ENCODE measurements around the gene SGMS1. TPM values are rescaled to one million over a fixed set of nuclear protein-coding genes. Genes with fewer than 3 reads are reported as not detected.

SGMS1 gene
- total RNA-seq, 1 donor from 2014 or later: 9.2 TPM

GRCh38 chr10:50347394-50347802 is 276.4 kb downstream of the SGMS1 start:
- TF ChIP-seq, protein P1, sequence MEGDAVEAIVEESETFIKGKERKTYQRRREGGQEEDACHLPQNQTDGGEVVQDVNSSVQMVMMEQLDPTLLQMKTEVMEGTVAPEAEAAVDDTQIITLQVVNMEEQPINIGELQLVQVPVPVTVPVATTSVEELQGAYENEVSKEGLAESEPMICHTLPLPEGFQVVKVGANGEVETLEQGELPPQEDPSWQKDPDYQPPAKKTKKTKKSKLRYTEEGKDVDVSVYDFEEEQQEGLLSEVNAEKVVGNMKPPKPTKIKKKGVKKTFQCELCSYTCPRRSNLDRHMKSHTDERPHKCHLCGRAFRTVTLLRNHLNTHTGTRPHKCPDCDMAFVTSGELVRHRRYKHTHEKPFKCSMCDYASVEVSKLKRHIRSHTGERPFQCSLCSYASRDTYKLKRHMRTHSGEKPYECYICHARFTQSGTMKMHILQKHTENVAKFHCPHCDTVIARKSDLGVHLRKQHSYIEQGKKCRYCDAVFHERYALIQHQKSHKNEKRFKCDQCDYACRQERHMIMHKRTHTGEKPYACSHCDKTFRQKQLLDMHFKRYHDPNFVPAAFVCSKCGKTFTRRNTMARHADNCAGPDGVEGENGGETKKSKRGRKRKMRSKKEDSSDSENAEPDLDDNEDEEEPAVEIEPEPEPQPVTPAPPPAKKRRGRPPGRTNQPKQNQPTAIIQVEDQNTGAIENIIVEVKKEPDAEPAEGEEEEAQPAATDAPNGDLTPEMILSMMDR (IDR thresholded peaks at IDR 0.05): no peak
- TF ChIP-seq EZH2 (IDR thresholded peaks at IDR 0.05): no peak
- TF ChIP-seq EZH2phosphoT487 (IDR thresholded peaks at IDR 0.05): no peak
- no peaks in the 10 kb centered on the region for H3K4me1 ChIP-seq
- H3F3A ChIP-seq (ENCODE audit: low read depth): no peaks in the 10 kb centered on the region
- Mint-ChIP-seq H3K9me3 (peaks cover 21% of the 10 kb centered on the region), H3K27ac (no peak overlapping the region), H3K4me3 (no peak overlapping the region), H3K4me1 (no peaks in the 10 kb centered on the region), H3K27me3 (ENCODE audit: insufficient read depth, low read depth) (no peaks in the 10 kb centered on the region), H3K36me3 (peaks cover 8% of the 10 kb centered on the region)
- no peak overlapping the region for H3K9ac ChIP-seq
- no peak overlapping the region for H2AFZ ChIP-seq (replicated peaks)
- H3K79me2 ChIP-seq (ENCODE audit: low read depth): no peaks in the 10 kb centered on the region
- no peak for DNase-seq (ENCODE audit: low spot score)
- H3K36me3 ChIP-seq: no peaks in the 10 kb centered on the region
- no peaks in the 10 kb centered on the region for H4K20me1 ChIP-seq (ENCODE audit: low read depth)
- H3K4me3 ChIP-seq: no peak overlapping the region
- no peak overlapping the region for H3K4me2 ChIP-seq
- no peaks in the 10 kb centered on the region for H3K9me3 ChIP-seq (ENCODE audit: low read depth)
- H3K27me3 ChIP-seq: no peaks in the 10 kb centered on the region
- no peak overlapping the region for H3K27ac ChIP-seq

DNA sequence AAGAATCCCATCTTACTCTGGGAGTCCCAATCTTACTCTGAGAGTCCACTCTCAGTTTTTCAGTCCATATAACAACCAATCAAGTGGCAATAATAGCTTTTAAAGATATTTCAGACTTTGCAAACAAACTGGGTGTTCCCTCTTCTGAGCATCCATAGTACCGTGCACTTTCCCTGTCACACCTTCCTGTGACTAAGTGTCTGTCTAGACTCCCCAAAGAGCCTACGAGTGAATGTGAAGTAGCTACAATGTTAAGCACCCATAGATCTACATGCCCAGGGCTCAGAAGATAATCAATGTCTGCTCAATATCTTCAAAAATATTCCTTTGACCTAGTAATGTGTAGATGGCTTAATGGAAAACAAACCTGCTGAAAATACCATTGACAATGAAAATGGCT is 276.8 kb downstream of the SGMS1 start:
- H3K9me3 Mint-ChIP-seq: peaks cover 21% of the 10 kb centered on the region
- H3K4me1 Mint-ChIP-seq: no peaks in the 10 kb centered on the region
- H3K27ac ChIP-seq: no peak overlapping the region
- H3K27ac Mint-ChIP-seq: no peak overlapping the region
- peaks cover 8% of the 10 kb centered on the region for H3K36me3 Mint-ChIP-seq
- no peaks in the 10 kb centered on the region for H3K27me3 ChIP-seq
- H3K4me3 ChIP-seq: no peak overlapping the region
- no peaks in the 10 kb centered on the region for H3F3A ChIP-seq (ENCODE audit: low read depth)
- no peaks in the 10 kb centered on the region for H3K27me3 Mint-ChIP-seq (ENCODE audit: insufficient read depth, low read depth)
- no peak overlapping the region for H3K4me3 Mint-ChIP-seq
- H3K36me3 ChIP-seq: no peaks in the 10 kb centered on the region
- DNase-seq (ENCODE audit: low spot score): no peak
- no peak overlapping the region for H3K4me2 ChIP-seq
- H3K4me1 ChIP-seq: no peaks in the 10 kb centered on the region
- no peaks in the 10 kb centered on the region for H3K9me3 ChIP-seq (ENCODE audit: low read depth)
- no peak overlapping the region for H3K9ac ChIP-seq
- no peaks in the 10 kb centered on the region for H3K79me2 ChIP-seq (ENCODE audit: low read depth)
- TF ChIP-seq EZH2phosphoT487 (IDR thresholded peaks at IDR 0.05) (no peak), EZH2 (IDR thresholded peaks at IDR 0.05) (no peak)
- TF ChIP-seq, protein P1 (IDR thresholded peaks at IDR 0.05): no peak
- H2AFZ ChIP-seq (replicated peaks): no peak overlapping the region
- no peaks in the 10 kb centered on the region for H4K20me1 ChIP-seq (ENCODE audit: low read depth)

GRCh38 chr10:50345545-50345944 is 278.2 kb downstream of the SGMS1 start:
- Mint-ChIP-seq H3K9me3 (peaks cover 13% of the 10 kb centered on the region), H3K4me1 (no peaks in the 10 kb centered on the region), H3K4me3 (no peak overlapping the region), H3K27me3 (ENCODE audit: insufficient read depth, low read depth) (no peaks in the 10 kb centered on the region), H3K27ac (no peak overlapping the region), H3K36me3 (peaks cover 4% of the 10 kb centered on the region)
- H4K20me1 ChIP-seq (ENCODE audit: low read depth): no peaks in the 10 kb centered on the region
- TF ChIP-seq EZH2phosphoT487 (IDR thresholded peaks at IDR 0.05): no peak
- TF ChIP-seq EZH2 (IDR thresholded peaks at IDR 0.05): no peak
- TF ChIP-seq, protein P1 (IDR thresholded peaks at IDR 0.05): no peak
- H3F3A ChIP-seq (ENCODE audit: low read depth): no peaks in the 10 kb centered on the region
- no peak overlapping the region for H3K4me2 ChIP-seq
- no peak overlapping the region for H3K27ac ChIP-seq
- H2AFZ ChIP-seq (replicated peaks): no peak overlapping the region
- H3K79me2 ChIP-seq (ENCODE audit: low read depth): no peaks in the 10 kb centered on the region
- H3K9me3 ChIP-seq (ENCODE audit: low read depth): no peaks in the 10 kb centered on the region
- H3K27me3 ChIP-seq: no peaks in the 10 kb centered on the region
- H3K9ac ChIP-seq: no peak overlapping the region
- DNase-seq (ENCODE audit: low spot score): no peak
- H3K4me3 ChIP-seq: no peak overlapping the region
- no peaks in the 10 kb centered on the region for H3K36me3 ChIP-seq
- H3K4me1 ChIP-seq: no peaks in the 10 kb centered on the region

Measured in neural progenitor cell (in vitro differentiated cells).